Activated effector memory CD4-positive, alpha-beta T cell treated with Interleukin-2 at 50 U/mL for 16 hours (primary cell): Measurements from ENCODE around the gene TMEM33.
A peak's percentile ranks its signal among the peaks of the same experiment; 100 is the strongest.

Experiments used
- DNase-seq: peaks from one replicate; pipeline ENCODE4 v3.0.0-alpha.2; 2020

The TMEM33 gene

GRCh38 chr4:41940834-41941233 is 5.6 kb downstream of the TMEM33 start:
- no peak for DNase-seq

GRCh38 chr4:41943506-41943905 is 8.3 kb downstream of the TMEM33 start:
- DNase-seq: no peak

DNA sequence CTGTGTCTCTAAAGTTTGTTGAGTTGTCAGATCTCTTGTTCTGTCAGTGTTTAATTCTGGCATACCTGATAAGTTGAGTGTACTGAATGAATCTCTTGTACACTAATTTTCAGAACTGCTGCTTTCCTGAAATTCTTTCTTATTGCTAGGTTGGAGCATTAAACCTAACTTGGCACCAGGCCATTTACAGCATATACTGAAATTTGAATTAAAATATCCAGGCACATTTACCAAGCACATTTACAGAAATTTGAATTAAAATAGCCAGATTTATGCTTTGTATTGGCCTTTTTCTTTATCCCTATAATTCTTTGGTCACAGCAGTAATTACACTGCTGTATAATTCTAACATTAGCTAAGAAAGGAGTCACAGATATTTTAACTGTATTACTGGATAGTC is 8.9 kb downstream of the TMEM33 start:
- no peak for DNase-seq

DNA sequence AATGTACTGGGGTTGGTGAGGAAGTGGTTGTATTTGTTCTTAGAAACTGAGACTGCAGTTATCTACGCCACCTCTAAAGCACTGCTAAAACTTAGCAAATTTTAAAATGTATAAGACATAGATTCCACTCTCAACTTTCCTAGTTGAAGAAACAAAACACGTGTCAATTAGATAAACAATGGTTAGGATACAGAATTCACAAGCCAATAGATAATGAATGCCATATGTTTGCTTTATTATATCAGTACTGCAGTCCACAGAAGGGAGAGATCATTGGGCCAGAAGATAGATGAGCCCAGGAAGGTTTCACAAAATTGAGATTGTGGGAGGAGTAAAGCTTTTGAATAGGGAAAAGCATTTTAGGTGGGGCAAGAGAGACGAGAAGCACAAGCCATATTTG is 14.3 kb downstream of the TMEM33 start:
- DNase-seq: no peak

GRCh38 chr4:41957634-41958033 is 22.4 kb downstream of the TMEM33 start:
- no peak for DNase-seq

- DNase-seq: no peak
Observed at GRCh38 chr4:41963105-41963504, 27.9 kb downstream of the TMEM33 start.

DNA sequence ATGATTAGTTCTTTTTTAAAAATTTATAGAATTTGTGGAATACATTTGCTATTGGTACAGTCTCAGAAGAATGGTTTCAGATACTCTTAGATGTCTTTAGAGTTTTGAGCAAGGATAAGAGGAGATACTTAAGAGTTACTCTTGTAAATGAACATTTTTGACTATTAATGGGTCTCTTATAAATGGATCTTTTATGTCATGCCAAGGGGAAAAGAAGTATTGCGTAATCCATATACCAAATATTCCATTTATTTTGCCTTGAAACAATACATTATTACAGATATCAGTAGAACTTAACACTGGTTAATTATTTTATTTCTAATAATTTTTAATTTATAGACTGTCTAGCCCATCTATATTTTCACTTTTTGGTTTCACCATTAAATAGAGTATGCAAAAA is 29.2 kb downstream of the TMEM33 start:
- DNase-seq: no peak

GRCh38 chr4:41967392-41967791 is 32.2 kb downstream of the TMEM33 start:
- DNase-seq: no peak

DNA sequence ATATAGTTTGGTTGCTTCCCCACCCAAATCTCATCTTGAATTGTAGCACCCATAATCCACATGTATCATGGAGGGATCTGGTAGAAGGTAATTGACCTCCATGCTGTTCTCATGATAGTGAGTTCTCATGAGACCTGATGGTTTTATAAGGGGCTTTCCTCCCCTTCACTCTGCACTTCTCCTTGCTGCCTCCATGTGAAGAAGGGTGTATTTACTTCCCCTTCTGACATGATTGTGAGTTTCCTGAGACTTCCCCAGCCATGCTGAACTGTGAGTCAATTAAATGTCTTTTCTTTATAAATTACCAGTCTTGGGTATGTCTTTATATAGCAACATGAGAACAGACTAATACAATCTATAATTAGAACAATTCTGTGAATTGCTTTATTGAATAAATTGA is 34.4 kb downstream of the TMEM33 start:
- no peak for DNase-seq

DNA sequence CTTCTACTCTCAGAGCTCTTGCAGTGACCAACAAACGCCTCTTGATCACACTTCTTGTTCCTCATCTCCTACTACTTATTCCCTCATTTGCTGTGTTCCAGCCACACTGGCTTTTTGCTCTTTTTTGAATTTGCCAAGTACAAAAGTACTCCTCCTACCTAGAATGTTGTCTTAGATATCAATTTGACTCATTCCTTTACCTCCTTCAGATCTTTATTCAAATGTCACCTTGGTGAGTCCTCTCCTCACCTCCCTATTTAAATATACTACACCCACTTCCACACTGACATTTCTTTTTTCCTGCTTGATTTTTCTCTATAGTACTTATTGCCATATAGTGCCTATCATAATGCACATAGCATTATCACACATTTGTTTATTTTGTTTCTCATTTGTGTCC is 40.1 kb downstream of the TMEM33 start:
- no peak for DNase-seq

GRCh38 chr4:41976775-41977516 is 41.7 kb downstream of the TMEM33 start:
- no peak for DNase-seq

- DNase-seq: no peak
Observed at GRCh38 chr4:41977709-41978108, 42.5 kb downstream of the TMEM33 start.

- DNase-seq: no peak
Observed at GRCh38 chr4:41981456-41981855, 46.2 kb downstream of the TMEM33 start, which contains the start of gene DCAF4L1. TSS of gene DCAF4L1 (plus strand) at chr4:41981756. CDS start at chr4:41981793, 37 bp downstream.

- DNase-seq: no peak
Observed at GRCh38 chr4:41982716-41983115, 47.5 kb downstream of the TMEM33 start.

DNA sequence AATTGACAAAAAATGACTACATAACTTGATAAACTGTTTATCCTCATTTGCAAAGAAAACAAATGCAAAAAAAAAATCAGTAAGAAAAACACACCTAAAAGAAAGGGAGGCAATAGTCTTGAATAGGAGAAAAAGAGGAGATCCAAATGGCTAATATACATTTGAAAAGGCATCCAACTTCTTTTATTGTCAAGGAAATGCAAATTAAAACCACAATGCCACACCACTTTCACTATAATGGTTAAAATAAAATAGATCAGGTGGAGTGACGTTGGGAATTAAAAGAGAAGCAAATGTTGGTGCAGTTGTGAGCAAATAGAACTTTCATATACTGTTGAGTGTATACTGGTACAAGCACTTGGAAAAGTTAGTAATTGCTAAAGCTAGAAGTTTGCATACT is 49.9 kb downstream of the TMEM33 start:
- no peak for DNase-seq

GRCh38 chr4:41989994-41990364 is 54.8 kb downstream of the TMEM33 start:
- no peak for DNase-seq

GRCh38 chr4:41990365-41991111 is 55.3 kb downstream of the TMEM33 start, which contains the start of gene SLC30A9:
TSS of gene SLC30A9 (plus strand) at chr4:41990530. CDS start at chr4:41990652, 122 bp downstream.
- peak; percentile 88 for DNase-seq

- no peak for DNase-seq
Observed at GRCh38 chr4:41991916-41992767, 56.9 kb downstream of the TMEM33 start.

GRCh38 chr4:41992967-41993857 is 58.0 kb downstream of the TMEM33 start:
- no peak for DNase-seq

GRCh38 chr4:41994461-41994985 is 59.3 kb downstream of the TMEM33 start:
- DNase-seq: no peak

DNA sequence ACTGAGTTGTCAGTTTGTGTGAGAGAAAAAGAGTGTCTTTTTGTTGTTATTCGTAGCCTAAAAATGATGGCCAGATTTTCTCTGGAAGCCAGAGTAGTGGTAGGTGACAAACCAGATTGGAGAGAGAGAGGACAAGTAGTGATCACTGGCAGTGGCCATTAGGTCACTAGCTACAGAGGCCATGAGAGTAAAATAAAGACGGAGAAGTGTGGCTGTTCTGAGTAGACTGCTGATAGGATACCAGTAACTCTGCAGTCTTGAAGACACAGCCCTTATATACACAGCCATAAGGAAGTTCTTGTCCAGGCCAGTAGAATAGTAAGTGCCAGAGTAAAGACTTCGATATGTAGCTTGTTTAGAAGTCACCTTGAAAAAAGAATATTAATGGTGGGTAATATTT is 62.8 kb downstream of the TMEM33 start:
- no peak for DNase-seq

DNA sequence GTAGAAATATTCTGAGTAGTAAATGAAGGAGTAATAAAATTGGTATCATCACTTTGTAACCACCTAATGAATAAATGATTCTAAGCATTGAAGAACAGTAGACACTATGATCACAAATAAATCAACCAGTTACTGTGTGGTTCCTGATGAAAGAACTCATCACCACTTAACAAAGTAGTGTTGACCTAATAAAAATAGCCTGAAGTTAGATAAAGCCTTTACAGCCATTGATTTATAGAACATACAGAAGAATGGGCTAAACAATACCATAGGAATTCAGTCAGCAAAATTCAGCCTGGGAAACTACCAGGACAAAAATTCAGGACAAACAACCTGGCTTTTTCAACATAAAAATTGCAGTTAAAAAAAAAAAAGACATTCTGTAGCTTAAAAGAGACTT is 64.1 kb downstream of the TMEM33 start:
- DNase-seq: no peak
